ENCODE data around the gene PSMB2.

DNA sequence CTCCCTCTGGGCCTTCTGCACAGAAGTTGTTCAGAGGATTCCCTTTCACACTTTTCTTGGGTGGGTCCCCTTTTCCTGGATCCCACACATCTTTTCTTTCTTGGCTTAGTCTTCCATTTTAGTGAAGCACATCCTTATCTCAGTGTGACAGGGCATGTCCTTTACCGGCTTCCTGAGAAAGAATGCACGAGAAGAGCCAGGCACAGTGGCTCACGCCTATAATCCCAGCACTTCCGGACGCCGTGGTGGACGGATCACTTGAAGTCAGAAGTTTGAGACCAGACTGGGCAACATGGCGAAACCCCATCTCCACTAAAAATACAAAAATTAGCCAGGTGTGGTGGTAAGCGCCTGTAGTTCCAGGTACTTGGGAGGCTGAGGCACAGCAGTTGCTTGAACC, 22.1 kb upstream of the PSMB2 start:
- no peak for TF ChIP-seq YY1 (IDR thresholded peaks at IDR 0.05; ENCODE audit: insufficient read depth, insufficient read length)
- no peak for TF ChIP-seq SUZ12 (IDR thresholded peaks at IDR 0.05; ENCODE audit: extremely low read depth, insufficient read depth, insufficient read length)
- TF ChIP-seq ZNF274 (IDR thresholded peaks at IDR 0.05; ENCODE audit: low read depth, low read length) = no peak

Measured in NT2/D1 (cell line).